Astrocyte of the cerebellum (primary cell): ENCODE data around the gene MMP14.
"Not testable (repeated sequence)": the region's sequence is repeated elsewhere in the genome, so short reads cannot be mapped to it uniquely, and the experiment has no call there.

Source experiments
- DNase-seq: peaks from one replicate; pipeline ENCODE4 v3.0.0-alpha.2; 2011; ENCODE audit warnings: low read depth
- H3K4me3 ChIP-seq: 2 replicates; pipeline ENCODE4 v1.5.1; 2011; ENCODE audit warnings: mild to moderate bottlenecking, low read depth, low read length, moderate library complexity
- in situ Hi-C: cut with HindIII; loops from 2 replicates; pipeline ENCODE4 v1.10.0; 2017; ENCODE audit warnings: low sequenced_read_pairs
- TF ChIP-seq, protein P1 (sequence below): IDR thresholded peaks from 2 replicates; pipeline ENCODE4 v1.5.1; 2012; ENCODE audit warnings: low read length, low read depth, moderate library complexity, mild to moderate bottlenecking; ENCODE audit errors: missing control alignments

Gene MMP14

DNA sequence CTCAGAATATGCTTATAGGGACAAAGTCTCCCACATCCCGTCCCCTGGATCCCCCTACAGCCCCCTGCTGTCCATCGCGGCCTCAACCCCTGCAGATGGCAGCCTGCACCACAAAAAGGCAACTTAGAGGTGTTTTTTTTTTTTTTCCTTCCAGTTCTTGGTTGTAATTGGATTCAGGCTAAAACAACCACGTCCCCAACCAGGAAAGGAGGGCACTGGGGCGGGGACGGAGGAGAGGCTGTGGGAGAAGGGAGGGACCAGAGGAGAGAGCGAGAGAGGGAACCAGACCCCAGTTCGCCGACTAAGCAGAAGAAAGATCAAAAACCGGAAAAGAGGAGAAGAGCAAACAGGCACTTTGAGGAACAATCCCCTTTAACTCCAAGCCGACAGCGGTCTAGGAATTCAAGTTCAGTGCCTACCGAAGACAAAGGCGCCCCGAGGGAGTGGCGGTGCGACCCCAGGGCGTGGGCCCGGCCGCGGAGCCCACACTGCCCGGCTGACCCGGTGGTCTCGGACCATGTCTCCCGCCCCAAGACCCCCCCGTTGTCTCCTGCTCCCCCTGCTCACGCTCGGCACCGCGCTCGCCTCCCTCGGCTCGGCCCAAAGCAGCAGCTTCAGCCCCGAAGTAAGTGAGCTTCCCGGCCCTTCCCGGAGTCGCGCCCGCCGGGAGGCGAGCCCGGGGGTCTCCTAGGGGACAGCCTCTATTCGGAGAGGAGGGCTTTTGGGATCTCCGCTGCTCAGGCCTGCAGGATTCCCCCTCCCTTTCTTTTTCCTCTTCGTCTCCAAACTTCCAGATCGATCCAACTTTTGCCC, at the start of gene MMP14:
MMP14 (plus strand) TSS at position 285 of the 813 bp plus-strand sequence; CDS start at position 518, 233 bp downstream.
- DNase-seq, result peak; percentile 77
- TF ChIP-seq, protein P1, sequence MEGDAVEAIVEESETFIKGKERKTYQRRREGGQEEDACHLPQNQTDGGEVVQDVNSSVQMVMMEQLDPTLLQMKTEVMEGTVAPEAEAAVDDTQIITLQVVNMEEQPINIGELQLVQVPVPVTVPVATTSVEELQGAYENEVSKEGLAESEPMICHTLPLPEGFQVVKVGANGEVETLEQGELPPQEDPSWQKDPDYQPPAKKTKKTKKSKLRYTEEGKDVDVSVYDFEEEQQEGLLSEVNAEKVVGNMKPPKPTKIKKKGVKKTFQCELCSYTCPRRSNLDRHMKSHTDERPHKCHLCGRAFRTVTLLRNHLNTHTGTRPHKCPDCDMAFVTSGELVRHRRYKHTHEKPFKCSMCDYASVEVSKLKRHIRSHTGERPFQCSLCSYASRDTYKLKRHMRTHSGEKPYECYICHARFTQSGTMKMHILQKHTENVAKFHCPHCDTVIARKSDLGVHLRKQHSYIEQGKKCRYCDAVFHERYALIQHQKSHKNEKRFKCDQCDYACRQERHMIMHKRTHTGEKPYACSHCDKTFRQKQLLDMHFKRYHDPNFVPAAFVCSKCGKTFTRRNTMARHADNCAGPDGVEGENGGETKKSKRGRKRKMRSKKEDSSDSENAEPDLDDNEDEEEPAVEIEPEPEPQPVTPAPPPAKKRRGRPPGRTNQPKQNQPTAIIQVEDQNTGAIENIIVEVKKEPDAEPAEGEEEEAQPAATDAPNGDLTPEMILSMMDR, result peak; percentile 54
- H3K4me3 ChIP-seq, result peak within 1 kb of the TSS; percentile 98
- in situ Hi-C loops, result no loop called here

DNA sequence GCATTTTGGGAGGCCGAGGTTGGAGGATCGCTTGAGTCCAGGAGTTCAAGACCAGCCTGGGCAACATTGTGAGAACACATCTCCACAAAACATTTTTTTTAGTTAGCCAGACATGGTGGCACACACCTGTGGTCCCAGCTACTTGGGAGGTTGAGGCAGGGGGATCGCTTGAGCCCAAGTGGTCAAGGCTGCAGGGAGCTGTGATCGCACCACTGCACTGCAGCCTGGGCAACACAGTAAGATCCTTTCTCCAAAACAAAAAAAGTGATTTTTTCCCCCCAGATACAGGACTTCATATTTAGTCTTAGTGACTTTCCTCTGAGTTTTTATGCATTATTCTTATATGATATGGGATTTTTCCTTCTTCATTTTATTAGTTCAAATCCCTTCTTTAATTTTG, 49.7 kb upstream of the MMP14 start:
- TF ChIP-seq, protein P1, result no peak
- DNase-seq, result no peak
- in situ Hi-C loops, result no loop called here
- H3K4me3 ChIP-seq, result no peak overlapping the region

DNA sequence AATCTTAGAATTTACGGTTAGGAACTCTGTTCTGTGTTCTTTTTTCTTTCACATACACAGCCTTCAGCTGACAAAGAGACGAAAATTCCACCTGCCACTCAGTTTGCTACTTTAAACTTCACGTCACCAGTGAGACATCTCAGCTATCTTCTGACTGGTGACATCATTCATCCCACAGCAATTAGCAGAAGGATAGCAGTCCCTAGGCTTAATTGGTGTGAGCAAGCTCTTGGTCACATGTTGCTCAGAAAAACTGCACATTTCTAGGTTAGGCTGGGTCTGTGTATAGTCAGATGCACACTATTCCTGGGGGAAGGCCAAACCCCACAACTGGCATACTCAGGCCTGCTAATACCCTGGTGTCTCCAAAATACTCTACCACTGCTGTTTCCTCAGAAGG, 45.1 kb upstream of the MMP14 start:
- TF ChIP-seq, protein P1, result no peak
- in situ Hi-C loops, result no loop called here
- H3K4me3 ChIP-seq, result no peak overlapping the region
- DNase-seq, result no peak

DNA sequence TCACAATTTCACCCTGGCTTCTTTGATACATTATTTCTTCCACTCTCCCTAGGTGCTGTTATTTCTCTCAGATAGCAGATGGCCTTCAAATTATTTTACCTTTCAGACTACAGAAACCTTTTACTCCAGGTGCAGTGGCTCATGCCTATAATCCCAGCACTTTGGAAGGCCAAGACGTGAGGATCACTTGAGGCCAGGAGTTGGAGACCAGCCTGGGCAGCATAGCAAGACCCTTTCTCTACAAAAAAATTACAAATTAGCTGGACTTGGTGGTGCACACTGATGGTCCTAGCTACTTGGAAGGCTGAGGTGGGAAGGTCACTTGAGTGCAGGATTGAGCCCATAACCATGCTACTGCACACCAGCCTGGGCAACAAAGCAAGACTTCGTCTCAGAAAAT, 44.2 kb upstream of the MMP14 start:
- TF ChIP-seq, protein P1, result no peak
- in situ Hi-C loops, result no loop called here
- no peak for DNase-seq
- H3K4me3 ChIP-seq, result no peak overlapping the region

DNA sequence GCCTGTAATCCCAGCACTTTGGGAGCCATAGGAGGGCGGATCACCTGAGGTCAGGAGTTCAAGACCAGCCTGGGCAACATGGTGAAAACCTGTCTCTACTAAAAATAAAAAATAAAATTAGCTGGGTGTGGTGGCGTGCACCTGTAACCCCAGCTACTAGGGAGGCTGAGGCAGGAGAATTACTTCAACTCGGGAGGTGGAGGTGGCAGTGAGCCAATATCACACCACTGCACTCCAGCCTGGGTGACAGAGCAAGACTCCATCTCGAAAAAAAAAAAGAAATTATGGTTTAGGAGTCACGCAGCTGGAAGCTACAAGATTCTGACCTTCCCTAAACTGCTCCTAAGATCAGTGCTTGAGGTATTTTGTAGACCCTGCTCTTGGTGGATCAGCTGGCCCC, 42.8 kb upstream of the MMP14 start:
- in situ Hi-C loops, H3K4me3 ChIP-seq, DNase-seq: not testable (repeated sequence)

DNA sequence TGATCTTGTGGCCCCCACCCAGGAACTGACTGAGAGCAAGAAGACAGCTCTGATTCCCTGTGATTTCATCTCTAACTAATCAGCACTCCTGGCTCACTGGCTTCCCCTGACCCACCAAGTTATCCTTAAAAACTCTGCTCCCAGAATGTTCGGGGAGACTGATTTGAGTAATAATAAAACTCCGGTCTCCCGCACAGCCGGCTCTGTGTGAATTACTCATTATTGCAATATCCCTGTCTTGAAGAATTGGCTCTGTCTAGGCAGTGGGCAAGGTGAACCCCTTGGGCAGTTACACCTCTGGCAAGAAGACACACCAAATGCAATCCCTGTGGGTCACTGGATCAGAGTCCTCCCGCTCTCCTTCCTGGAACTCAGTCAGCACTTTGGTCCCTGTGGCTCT, 42.4 kb upstream of the MMP14 start:
- in situ Hi-C loops, result no loop called here
- no peak for DNase-seq
- no peak overlapping the region for H3K4me3 ChIP-seq
- TF ChIP-seq, protein P1, result no peak

DNA sequence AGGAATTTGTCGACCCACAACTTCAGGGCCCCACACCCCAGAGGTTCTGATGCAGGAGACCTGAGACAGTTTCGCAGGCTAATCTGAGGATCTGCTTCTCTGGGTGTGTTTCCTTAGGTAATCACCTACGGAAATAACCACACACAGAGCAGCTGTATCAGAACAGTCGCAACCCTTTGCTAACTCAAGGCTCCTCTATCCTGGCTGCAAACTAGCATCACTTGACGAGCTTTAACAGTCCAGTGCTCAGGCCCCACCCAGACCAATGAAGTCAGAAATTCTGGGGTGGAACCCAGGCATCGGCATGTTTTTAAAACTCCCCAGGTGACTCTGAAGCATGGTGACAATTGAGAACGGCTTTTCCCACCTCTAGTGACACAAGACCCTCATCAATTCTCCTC, 41.8 kb upstream of the MMP14 start:
- H3K4me3 ChIP-seq, result no peak overlapping the region
- TF ChIP-seq, protein P1, result no peak
- in situ Hi-C loops, result no loop called here
- no peak for DNase-seq
